Smooth muscle cell of bladder (primary cell): ENCODE data around the gene DPY19L3. TPM values are rescaled to one million over a fixed set of nuclear protein-coding genes. Genes with fewer than 3 reads are reported as not detected.

Experiments used
- total RNA-seq: library from RNA; depleted of rRNA; stranded (reverse); fragments of >200 nt; gene quantifications from 2 replicates; pipeline ENCODE4 v1.2.3, GENCODE V29; 2014

DPY19L3 gene, protein sequence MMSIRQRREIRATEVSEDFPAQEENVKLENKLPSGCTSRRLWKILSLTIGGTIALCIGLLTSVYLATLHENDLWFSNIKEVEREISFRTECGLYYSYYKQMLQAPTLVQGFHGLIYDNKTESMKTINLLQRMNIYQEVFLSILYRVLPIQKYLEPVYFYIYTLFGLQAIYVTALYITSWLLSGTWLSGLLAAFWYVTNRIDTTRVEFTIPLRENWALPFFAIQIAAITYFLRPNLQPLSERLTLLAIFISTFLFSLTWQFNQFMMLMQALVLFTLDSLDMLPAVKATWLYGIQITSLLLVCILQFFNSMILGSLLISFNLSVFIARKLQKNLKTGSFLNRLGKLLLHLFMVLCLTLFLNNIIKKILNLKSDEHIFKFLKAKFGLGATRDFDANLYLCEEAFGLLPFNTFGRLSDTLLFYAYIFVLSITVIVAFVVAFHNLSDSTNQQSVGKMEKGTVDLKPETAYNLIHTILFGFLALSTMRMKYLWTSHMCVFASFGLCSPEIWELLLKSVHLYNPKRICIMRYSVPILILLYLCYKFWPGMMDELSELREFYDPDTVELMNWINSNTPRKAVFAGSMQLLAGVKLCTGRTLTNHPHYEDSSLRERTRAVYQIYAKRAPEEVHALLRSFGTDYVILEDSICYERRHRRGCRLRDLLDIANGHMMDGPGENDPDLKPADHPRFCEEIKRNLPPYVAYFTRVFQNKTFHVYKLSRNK
- total RNA-seq: 26.5 and 31.2 TPM in 2 replicates

DNA sequence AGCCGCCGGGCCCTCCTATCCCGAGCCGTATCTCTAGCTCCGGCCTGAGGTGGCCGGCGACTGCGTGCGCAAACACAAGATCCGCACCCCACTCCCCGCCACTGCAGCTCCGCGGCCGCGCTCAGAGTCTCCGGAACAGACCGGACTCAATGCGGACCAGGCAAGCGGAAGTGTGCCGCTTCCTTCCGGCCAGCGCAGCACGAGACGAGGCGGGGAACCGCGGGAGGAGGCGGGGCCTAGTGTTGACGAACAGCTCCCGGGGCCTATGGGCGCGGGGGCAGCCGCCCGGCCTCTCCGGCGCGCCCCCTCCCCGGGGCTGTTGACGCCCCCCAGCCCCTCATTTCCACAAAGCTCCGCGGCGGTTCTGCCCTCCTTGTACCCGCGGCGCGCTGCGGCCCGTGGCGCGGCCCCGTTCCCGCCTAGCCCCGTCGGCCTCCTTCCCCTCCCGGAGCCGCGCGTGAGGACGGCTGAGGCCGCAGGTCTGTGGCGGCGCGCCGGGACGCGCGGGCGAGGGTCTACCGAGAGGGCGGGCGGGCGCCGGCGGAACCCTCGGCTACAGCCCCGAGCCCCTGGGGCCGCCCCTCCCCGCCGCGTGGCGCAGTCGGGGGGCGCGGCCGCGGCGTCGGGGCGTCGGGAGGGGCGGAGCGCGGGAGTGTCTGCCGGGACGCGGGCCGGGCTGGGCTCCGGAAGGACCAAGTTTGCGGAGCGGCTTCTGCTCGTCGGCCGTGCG lies at the start of gene DPY19L3:
Gene DPY19L3 (plus strand): TSS at position 340 of the 730 bp plus-strand sequence. CDS start 2,484 bp downstream, outside the sequence.

Other genes starting within 250 kb of the DPY19L3 start
- 8.1 and 10.2 TPM in 2 replicates for gene ZNF507, start 60.2 kb upstream of the DPY19L3 start, total RNA-seq
- gene PDCD5, start 175.4 kb downstream of the DPY19L3 start, total RNA-seq: 92.2 and 115 TPM in 2 replicates